ENCODE results near the gene DNAAF8.

DNAAF8 gene

GRCh38 chr16:4734063-4734729 is at the start of gene DNAAF8, which contains the start of gene ANKS3:
DNAAF8 (plus strand) TSS chr16:4734537; CDS start chr16:4736515, 1,978 bp downstream.
ANKS3 (minus strand) TSS chr16:4734271; CDS start chr16:4730149, 4,122 bp downstream.
- DNase-seq: peak; percentile 98

DNA sequence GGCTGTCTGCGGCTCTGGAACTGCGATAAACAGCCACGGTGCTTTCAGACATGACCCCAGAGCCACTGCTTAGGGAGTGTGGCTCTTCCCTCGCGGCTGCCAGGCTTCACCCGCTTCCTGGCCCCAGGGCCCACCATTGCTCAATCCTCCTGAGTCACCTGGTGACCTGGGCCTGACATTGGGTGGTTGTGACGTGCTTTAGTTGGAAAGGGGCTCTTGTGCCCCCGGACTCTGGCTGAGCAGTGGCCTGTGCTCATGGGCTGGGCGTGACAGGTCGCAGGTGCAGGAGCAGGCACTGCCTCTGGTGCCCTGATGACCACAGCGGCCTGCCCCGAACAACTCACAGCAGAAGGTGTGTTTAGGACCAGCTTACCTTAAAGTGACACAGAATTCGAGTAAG is 49.6 kb upstream of the DNAAF8 start:
- DNase-seq: no peak

- no peak for DNase-seq
Measured at GRCh38 chr16:4685292-4685691, 49.0 kb upstream of the DNAAF8 start.

GRCh38 chr16:4685776-4686496 is 48.4 kb upstream of the DNAAF8 start:
- DNase-seq: no peak

GRCh38 chr16:4686497-4687210 is 47.7 kb upstream of the DNAAF8 start:
- no peak for DNase-seq

DNA sequence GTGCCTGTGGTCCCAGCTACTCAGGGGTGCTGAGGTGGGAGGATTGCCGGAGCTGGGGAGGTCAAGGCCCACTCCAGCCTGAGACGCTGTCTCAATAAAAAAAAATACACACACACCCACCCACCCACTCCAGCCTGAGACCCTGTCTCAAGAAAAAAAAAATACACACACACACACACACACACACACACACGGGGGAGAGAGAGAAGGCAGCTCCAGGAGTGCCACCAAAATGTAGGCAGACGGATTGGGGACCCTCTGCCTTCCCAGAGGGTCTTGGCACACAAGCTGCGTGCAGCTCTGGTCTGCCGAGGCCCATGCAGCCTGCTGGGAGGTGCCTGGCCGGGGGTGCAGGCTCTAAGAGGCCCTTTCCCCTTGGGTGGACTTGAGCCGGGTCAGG is 46.9 kb upstream of the DNAAF8 start:
- no peak for DNase-seq

DNA sequence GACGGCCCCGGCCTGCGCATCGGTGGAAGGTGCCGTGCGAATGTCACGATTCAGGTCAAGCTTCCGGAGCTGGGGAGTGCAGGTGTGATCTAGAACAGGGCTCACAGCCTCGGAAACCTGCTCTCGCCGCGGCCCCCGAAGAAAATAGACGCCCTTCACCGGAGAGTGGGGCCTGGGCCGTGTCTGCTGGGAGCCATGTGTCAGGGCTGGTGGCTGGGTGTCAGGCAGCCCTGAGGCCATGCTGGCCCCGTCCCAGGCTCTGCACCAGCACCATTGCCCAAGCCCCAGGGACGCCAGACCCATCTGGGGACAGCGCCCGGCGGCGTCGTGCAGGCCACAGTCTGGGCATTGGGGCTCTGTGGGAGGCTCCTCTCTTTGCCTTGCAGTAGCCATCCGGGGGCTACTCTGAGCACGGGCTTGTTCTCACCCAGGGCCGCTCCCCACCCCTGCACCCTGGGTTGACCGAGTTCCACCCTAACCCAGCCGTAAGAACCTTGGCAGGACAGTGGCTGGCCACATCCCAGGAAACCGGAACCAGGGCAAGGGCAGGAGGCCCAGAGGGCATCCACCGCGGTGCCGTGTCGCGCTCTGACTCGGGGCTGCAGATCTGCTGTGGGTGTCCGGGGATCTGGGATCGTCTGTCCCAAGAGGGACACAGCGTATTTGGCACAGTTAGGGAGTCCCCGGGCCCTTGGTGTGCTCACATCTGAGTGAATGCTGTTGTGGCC is 46.2 kb upstream of the DNAAF8 start:
- DNase-seq: no peak

DNA sequence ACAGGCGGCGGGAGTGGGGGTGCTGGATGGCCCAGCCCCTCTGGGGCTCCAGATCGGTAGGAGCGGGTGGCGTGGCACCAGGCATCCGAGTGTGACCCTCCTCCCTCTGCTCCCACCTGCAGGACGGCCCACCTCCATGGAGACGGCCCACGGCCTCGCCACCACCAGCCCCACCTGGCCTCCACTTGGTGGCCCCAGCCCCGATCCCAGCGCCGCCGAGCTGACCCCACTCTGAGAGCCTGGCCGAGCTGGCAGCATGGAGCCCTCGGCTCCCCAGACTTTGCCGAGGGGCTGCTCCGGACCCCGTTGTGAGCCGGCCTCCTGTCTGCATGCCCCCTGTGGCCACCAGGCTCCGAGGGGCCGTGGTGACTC is 45.7 kb upstream of the DNAAF8 start:
- no peak for DNase-seq

GRCh38 chr16:4689091-4689671 is 45.2 kb upstream of the DNAAF8 start:
- no peak for DNase-seq

DNA sequence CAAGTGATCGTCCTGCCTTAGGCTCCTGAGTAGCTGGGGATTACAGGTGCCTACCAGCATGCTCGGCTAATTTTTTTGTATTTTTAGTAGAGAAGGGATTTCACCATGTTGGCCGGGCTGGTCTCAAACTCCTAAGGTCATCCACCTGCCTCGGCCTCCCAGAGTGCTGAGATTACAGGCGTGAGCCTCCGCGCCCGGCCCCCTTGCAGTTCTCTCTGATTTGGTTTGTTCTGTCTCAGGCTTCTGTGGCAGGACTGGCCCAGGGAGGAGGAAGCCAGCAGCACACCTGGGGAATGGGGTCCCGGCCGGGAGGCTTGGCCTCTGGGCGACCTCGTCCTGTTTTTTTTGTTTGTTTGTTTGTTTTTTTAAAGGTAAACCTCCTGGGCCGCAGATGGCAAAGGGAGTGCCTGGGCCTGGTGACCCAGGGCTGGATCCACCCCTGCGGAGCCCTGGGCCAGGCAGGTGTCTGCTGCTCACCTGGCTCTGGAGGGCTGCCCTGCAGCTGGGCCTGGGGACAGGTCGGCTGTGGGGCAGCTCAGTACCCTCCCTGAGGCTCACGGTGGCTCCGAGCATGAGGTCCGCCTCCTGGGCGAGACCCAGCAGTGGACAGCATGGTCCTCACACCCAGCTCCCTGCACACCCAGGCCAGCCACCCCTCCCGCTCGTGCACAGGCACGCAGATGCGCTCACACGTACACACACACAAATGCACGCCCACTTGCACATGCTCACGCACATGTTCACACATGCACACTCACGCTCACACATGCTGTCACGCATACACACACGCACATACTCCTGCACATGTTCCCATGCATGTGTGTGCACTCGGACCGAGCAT is 44.3 kb upstream of the DNAAF8 start:
- DNase-seq: no peak

- DNase-seq: no peak
Measured at GRCh38 chr16:4690946-4691665, 43.2 kb upstream of the DNAAF8 start.

- no peak for DNase-seq
Measured at GRCh38 chr16:4691666-4692412, 42.5 kb upstream of the DNAAF8 start.

GRCh38 chr16:4692460-4693295 is 41.7 kb upstream of the DNAAF8 start:
- no peak for DNase-seq

GRCh38 chr16:4693296-4693955 is 40.9 kb upstream of the DNAAF8 start, which contains the start of gene NUDT16L1:
NUDT16L1 (plus strand) TSS chr16:4693562; CDS start chr16:4693727, 165 bp downstream.
- peak; percentile 94 for DNase-seq

DNA sequence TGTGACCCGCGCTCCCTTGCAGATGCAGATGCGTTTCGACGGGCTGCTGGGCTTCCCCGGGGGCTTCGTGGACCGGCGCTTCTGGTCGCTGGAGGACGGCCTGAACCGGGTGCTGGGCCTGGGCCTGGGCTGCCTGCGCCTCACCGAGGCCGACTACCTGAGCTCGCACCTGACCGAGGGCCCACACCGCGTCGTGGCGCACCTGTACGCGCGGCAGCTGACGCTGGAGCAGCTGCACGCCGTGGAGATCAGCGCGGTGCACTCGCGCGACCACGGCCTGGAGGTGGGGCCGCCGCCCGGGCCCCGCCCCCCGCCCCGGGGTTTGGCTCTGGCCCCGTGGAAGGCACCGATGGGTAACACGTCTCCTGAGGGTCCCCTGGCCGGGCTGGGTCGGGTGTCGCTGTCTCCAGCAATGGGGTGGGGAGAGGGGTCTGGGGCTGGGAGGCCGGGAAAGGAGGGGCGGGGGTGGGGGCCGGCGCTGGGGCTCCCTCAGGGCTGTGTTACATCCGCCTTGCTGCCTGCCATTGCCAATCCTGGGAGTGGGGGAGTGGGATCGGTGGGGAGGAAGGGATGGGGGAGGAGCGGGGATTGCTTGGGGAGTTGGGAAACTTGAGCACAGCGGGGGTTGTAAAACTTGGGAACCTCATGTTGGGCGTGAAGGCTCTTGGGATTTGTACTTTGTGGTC is 40.2 kb upstream of the DNAAF8 start:
- peak; percentile 47 for DNase-seq

GRCh38 chr16:4694642-4695451 is 39.5 kb upstream of the DNAAF8 start:
- DNase-seq: no peak
